Astrocyte of the cerebellum (primary cell): ENCODE results near the gene TCHP.

Experiments used
- DNase-seq: peaks from one replicate; pipeline ENCODE4 v3.0.0-alpha.2; 2011; ENCODE audit warnings: low read depth
- H3K4me3 ChIP-seq: 2 replicates; pipeline ENCODE4 v1.5.1; 2011; ENCODE audit warnings: mild to moderate bottlenecking, low read depth, low read length, moderate library complexity
- in situ Hi-C: cut with HindIII; loops from 2 replicates; pipeline ENCODE4 v1.10.0; 2017; ENCODE audit warnings: low sequenced_read_pairs
- TF ChIP-seq, protein P1 (sequence below): IDR thresholded peaks from 2 replicates; pipeline ENCODE4 v1.5.1; 2012; ENCODE audit warnings: low read length, low read depth, moderate library complexity, mild to moderate bottlenecking; ENCODE audit errors: missing control alignments

The TCHP gene

GRCh38 chr12:109958374-109958773, 58.3 kb downstream of the TCHP start:
- H3K4me3 ChIP-seq: no peak overlapping the region
- in situ Hi-C loops: no loop called here
- no peak for DNase-seq
- TF ChIP-seq, protein P1, sequence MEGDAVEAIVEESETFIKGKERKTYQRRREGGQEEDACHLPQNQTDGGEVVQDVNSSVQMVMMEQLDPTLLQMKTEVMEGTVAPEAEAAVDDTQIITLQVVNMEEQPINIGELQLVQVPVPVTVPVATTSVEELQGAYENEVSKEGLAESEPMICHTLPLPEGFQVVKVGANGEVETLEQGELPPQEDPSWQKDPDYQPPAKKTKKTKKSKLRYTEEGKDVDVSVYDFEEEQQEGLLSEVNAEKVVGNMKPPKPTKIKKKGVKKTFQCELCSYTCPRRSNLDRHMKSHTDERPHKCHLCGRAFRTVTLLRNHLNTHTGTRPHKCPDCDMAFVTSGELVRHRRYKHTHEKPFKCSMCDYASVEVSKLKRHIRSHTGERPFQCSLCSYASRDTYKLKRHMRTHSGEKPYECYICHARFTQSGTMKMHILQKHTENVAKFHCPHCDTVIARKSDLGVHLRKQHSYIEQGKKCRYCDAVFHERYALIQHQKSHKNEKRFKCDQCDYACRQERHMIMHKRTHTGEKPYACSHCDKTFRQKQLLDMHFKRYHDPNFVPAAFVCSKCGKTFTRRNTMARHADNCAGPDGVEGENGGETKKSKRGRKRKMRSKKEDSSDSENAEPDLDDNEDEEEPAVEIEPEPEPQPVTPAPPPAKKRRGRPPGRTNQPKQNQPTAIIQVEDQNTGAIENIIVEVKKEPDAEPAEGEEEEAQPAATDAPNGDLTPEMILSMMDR: no peak

DNA sequence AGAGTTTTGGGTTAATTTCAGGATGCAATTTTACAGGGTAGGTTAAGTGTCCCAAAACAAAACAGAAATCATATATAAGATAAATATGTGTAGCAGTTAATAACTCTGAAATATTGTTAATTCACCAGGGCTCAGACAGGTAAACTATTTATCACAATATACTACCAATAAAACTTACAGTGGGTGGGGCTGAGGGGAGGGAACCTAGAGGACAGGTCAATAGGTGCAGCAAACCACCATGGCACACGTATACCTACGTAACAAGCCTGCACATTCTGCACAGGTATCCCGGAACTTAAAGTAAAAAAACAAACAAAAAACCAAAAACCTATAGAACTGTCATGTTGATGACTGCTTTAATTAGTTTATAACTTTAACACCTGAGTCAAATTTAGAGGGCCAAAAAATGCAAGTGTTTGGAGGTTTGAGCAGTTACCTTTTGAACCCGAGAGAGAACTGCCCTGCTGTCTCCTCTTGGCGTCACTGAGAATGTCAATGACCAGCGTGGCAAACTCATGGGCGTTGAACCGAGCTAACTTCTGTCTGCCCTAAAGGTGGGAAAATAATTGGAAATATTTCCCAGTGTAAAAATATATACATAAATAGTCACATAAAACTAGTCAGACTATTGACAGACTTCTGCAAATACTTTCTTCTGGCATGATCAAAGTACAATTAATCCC, 59.5 kb downstream of the TCHP start:
- TF ChIP-seq, protein P1: no peak
- in situ Hi-C loops: loop anchor here (5.0 to 10.0 kb wide), 3 partner anchors 38 to 85 kb away; partner anchors contain the start of genes ANKRD13A and GIT2
- DNase-seq: no peak
- no peak overlapping the region for H3K4me3 ChIP-seq

- TF ChIP-seq, protein P1: no peak
- in situ Hi-C loops: loop anchor here (5.0 to 10.0 kb wide), 3 partner anchors 36 to 86 kb away; partner anchors contain the start of genes ANKRD13A and GIT2
- no peak for DNase-seq
- H3K4me3 ChIP-seq: no peak overlapping the region
Measured at GRCh38 chr12:109961201-109961600, 61.1 kb downstream of the TCHP start.

DNA sequence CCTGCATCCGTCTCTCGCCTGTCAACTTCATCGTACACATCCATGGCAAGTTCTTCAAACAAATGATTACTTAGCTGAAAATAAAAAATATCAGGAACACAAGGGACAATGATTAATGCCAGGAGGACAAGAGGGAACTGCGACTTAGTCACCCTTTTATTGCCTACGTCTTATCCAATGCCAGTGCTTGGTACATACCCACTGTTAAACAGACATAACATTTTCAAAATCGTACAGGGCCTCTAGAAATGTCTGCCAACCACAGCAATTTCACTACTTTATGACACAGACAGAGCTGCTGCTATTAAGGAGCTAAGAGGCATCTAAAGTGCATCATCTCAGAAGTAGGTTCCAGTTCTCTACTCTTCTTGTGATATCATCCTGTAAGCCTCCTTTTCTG, 61.5 kb downstream of the TCHP start:
- H3K4me3 ChIP-seq: no peak overlapping the region
- TF ChIP-seq, protein P1: no peak
- in situ Hi-C loops: loop anchor here (5.0 to 10.0 kb wide), 3 partner anchors 36 to 87 kb away; partner anchors contain the start of genes ANKRD13A and GIT2
- no peak for DNase-seq

DNA sequence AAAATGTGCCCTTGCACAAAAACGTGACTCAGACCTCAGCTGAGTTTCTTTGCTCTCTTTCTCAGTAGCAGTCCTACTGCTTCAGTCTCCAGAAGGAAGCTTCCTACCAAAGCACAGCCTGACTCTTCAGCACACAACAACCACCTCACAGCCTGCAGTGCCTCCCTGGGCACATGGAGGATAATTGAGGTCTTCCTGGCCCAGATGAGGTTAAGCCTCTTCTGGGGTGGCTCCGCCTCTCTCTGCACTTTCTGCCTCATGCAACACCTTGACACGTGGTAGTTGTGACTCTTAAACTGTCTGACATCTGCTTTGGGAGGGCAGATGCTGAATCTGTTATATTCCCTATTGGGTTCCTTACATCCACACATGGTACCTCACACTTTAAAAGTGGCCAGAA, 62.3 kb downstream of the TCHP start:
- H3K4me3 ChIP-seq: no peak overlapping the region
- TF ChIP-seq, protein P1: no peak
- no peak for DNase-seq
- in situ Hi-C loops: loop anchor here (5.0 to 10.0 kb wide), 3 partner anchors 35 to 88 kb away; partner anchors contain the start of genes ANKRD13A and GIT2

GRCh38 chr12:109963330-109963729, 63.3 kb downstream of the TCHP start:
- TF ChIP-seq, protein P1: no peak
- no peak for DNase-seq
- H3K4me3 ChIP-seq: no peak overlapping the region
- in situ Hi-C loops: loop anchor here (5.0 to 10.0 kb wide), 3 partner anchors 34 to 89 kb away; partner anchors contain the start of genes ANKRD13A and GIT2
